H1 (cell line): ENCODE measurements around the gene CEBPG. TPM values are rescaled to one million over a fixed set of nuclear protein-coding genes. Genes with fewer than 3 reads are reported as not detected.

Experiments
- CTCF ChIA-PET: fragments of 300-600 bp; sonication (Branson Sonifier 250); formaldehyde crosslinking; loops from one replicate; lab custom pipeline; 2021; ENCODE audit not compliant: partially characterized antibody; lab: Charles Lee
- POLR2A ChIA-PET: fragments of 300-600 bp; sonication (Branson Sonifier 250); formaldehyde crosslinking; loops from one replicate; lab custom pipeline; 2021; ENCODE audit warnings: inconsistent platforms; ENCODE audit not compliant: partially characterized antibody; lab: Charles Lee
- DNase-seq, 2 experiments: peaks; one replicate each; pipeline versions ENCODE4 v3.0.0 to v3.0.0-alpha.2; 2010 to 2022; ENCODE audit warnings: low spot score in 2 of 2, low read depth in 1 of 2, mixed read lengths in 1 of 2
- FAIRE-seq: peaks from 2 replicates; lab custom pipeline; 2011; peaks lifted over from hg19 to GRCh38; lab: Jason Lieb, UNC
- H2AFZ ChIP-seq: 2 replicates; pipeline ENCODE4 v1.8.1; 2012; ENCODE audit warnings: low read length, inconsistent platforms
- H2AK5ac ChIP-seq: 2 replicates; pipeline ENCODE4 v1.6.1; 2013; ENCODE audit warnings: low read depth, low read length
- H2BK120ac ChIP-seq: replicated peaks from 2 replicates; pipeline ENCODE3; 2013; ENCODE audit warnings: low read depth, low read length, inconsistent platforms
- H2BK12ac ChIP-seq: 2 replicates; pipeline ENCODE4 v1.6.1; 2013; ENCODE audit warnings: low read depth, low read length
- H2BK15ac ChIP-seq: 2 replicates; pipeline ENCODE4 v1.6.1; 2013; ENCODE audit warnings: low read length
- H2BK20ac ChIP-seq: 2 replicates; pipeline ENCODE4 v1.6.1; 2013; ENCODE audit warnings: low read length
- H2BK5ac ChIP-seq: 2 replicates; pipeline ENCODE4 v1.6.1; 2013; ENCODE audit warnings: low read depth, low read length
- H3K14ac ChIP-seq: 2 replicates; pipeline ENCODE4 v1.6.1; 2013; ENCODE audit warnings: inconsistent platforms; ENCODE audit not compliant: insufficient read length
- H3K18ac ChIP-seq: 2 replicates; pipeline ENCODE4 v1.6.1; 2013; ENCODE audit warnings: low read length; ENCODE audit errors: extremely low read depth
- H3K23ac ChIP-seq: 2 replicates; pipeline ENCODE4 v1.6.1; 2013; ENCODE audit warnings: inconsistent platforms; ENCODE audit not compliant: insufficient read length
- H3K23me2 ChIP-seq: 2 replicates; pipeline ENCODE4 v1.6.1; 2013; ENCODE audit warnings: low read depth, low read length
- H3K27ac ChIP-seq: 2 replicates; pipeline ENCODE4 v1.6.1; 2011; ENCODE audit warnings: low read depth, low read length, inconsistent platforms
- H3K27me3 ChIP-seq, 4 experiments: replicated peaks in 1 of 4; 1 replicate in 1 of 4; 2 replicates in 3 of 4; pipeline versions ENCODE4 v1.6.1 to v1.8.1; 2011 to 2013; ENCODE audit warnings: low read length in 3 of 4, mild to moderate bottlenecking in 3 of 4, inconsistent platforms in 2 of 4, mixed read lengths in 2 of 4, moderate library complexity in 1 of 4; ENCODE audit not compliant: control insufficient read depth in 3 of 4, insufficient read depth in 3 of 4; ENCODE audit errors: extremely low read depth in 1 of 4
- H3K36me3 ChIP-seq, 4 experiments: 2 replicates each; pipeline versions ENCODE4 v1.6.1 to v1.8.1; 2011 to 2013; ENCODE audit warnings: mild to moderate bottlenecking in 4 of 4, low read length in 3 of 4, moderate library complexity in 2 of 4, control low read depth in 1 of 4, inconsistent platforms in 1 of 4; ENCODE audit not compliant: insufficient read depth in 4 of 4, control insufficient read depth in 2 of 4
- H3K4ac ChIP-seq: replicated peaks from 2 replicates; pipeline ENCODE3; 2013; ENCODE audit warnings: low read length, low read depth, mixed read lengths, inconsistent platforms; ENCODE audit not compliant: insufficient read length
- H3K4me1 ChIP-seq, 4 experiments: replicated peaks in 1 of 4; 1 replicate in 1 of 4; 2 replicates in 3 of 4; pipeline versions ENCODE4 v1.6.1 to v1.8.1; 2011 to 2013; ENCODE audit warnings: low read length in 3 of 4, inconsistent platforms in 2 of 4, mixed read lengths in 1 of 4; ENCODE audit not compliant: insufficient read depth in 4 of 4, control insufficient read depth in 3 of 4
- H3K4me2 ChIP-seq, 2 experiments: 2 replicates each; pipeline versions ENCODE4 v1.6.1 to v1.8.1; 2011 to 2013; ENCODE audit warnings: low read depth in 2 of 2, low read length in 2 of 2, control low read depth in 1 of 2, inconsistent platforms in 1 of 2, mild to moderate bottlenecking in 1 of 2; ENCODE audit not compliant: insufficient read depth in 1 of 2
- H3K4me3 ChIP-seq, 4 experiments: fragments of 200-600, 300-600 bp in 1 of 4; sonication (generic), shearing (Covaris generic), sonication (Bioruptor Twin) in 1 of 4; 2 replicates each; pipeline versions ENCODE4 v1.5.1 to v1.8.1; 2011 to 2016; ENCODE audit warnings: low read length in 4 of 4, low read depth in 3 of 4, control low read depth in 2 of 4, inconsistent platforms in 2 of 4, mild to moderate bottlenecking in 2 of 4, mixed read lengths in 1 of 4, moderate library complexity in 1 of 4; ENCODE audit not compliant: insufficient read depth in 2 of 4; ENCODE audit errors: extremely low read depth in 1 of 4
- H3K56ac ChIP-seq: replicated peaks from 2 replicates; pipeline ENCODE3; 2013; ENCODE audit warnings: low read depth, mild to moderate bottlenecking, mixed read lengths, low read length, inconsistent platforms; ENCODE audit not compliant: insufficient read length
- H3K79me1 ChIP-seq: 2 replicates; pipeline ENCODE4 v1.6.1; 2013; ENCODE audit warnings: low read depth, low read length, control low read depth
- H3K79me2 ChIP-seq, 2 experiments: 2 replicates each; pipeline versions ENCODE4 v1.6.1 to v1.8.1; 2012 to 2013; ENCODE audit warnings: low read length in 2 of 2, mild to moderate bottlenecking in 2 of 2, inconsistent platforms in 1 of 2; ENCODE audit not compliant: insufficient read depth in 2 of 2, control insufficient read depth in 1 of 2
- H3K9ac ChIP-seq, 4 experiments: replicated peaks in 1 of 4; 1 replicate in 1 of 4; 2 replicates in 3 of 4; pipeline versions ENCODE4 v1.6.1 to v1.8.1; 2011 to 2013; ENCODE audit warnings: low read depth in 3 of 4, low read length in 3 of 4, control low read depth in 2 of 4, mild to moderate bottlenecking in 2 of 4, moderate library complexity in 2 of 4, inconsistent platforms in 1 of 4; ENCODE audit errors: extremely low read depth in 1 of 4
- H3K9me3 ChIP-seq, 2 experiments: 2 replicates each; pipeline versions ENCODE4 v1.6.1 to v1.8.1; 2012 to 2013; ENCODE audit warnings: mild to moderate bottlenecking in 2 of 2, moderate library complexity in 2 of 2, control low read depth in 1 of 2, inconsistent platforms in 1 of 2, low read depth in 1 of 2, low read length in 1 of 2, mixed read lengths in 1 of 2; ENCODE audit not compliant: insufficient read depth in 2 of 2
- H4K20me1 ChIP-seq, 2 experiments: replicated peaks in 1 of 2; 2 replicates each; pipeline versions ENCODE3 to v1.8.1; 2011 to 2013; ENCODE audit warnings: inconsistent platforms in 2 of 2, low read length in 2 of 2, mild to moderate bottlenecking in 1 of 2; ENCODE audit not compliant: insufficient read depth in 2 of 2, control insufficient read depth in 1 of 2
- H4K5ac ChIP-seq: 2 replicates; pipeline ENCODE4 v1.6.1; 2013; ENCODE audit warnings: low read length, low read depth, mixed read lengths, inconsistent platforms; ENCODE audit not compliant: insufficient read length
- H4K8ac ChIP-seq: 2 replicates; pipeline ENCODE4 v1.8.0; 2013; ENCODE audit warnings: mild to moderate bottlenecking, moderate library complexity, low read length, inconsistent platforms; ENCODE audit not compliant: insufficient read depth; ENCODE audit errors: extremely low read depth
- H4K91ac ChIP-seq: replicated peaks from 2 replicates; pipeline ENCODE3; 2013; ENCODE audit warnings: low read length, mixed read lengths, inconsistent platforms; ENCODE audit not compliant: insufficient read length
- CBX5 ChIP-seq: fragments of 300-800, 300-1000 bp; sonication (generic); IDR thresholded peaks from 2 replicates; pipeline ENCODE4 v1.7.1; 2016; ENCODE audit warnings: antibody characterized with exemption, low read length, low read depth
- JUND ChIP-seq: IDR thresholded peaks from 2 replicates; pipeline ENCODE4 v1.6.1; 2011; ENCODE audit warnings: mild to moderate bottlenecking, improper control_type of control experiment, low read length
- PHF8 ChIP-seq: fragments of 200-600 bp; sonication (generic); conservative IDR thresholded peaks from 2 replicates; pipeline ENCODE4 v1.7.1; 2012; ENCODE audit warnings: low read depth, mild to moderate bottlenecking, inconsistent platforms, low read length, moderate library complexity
- RFX5 ChIP-seq: IDR thresholded peaks from 2 replicates; pipeline ENCODE4 v1.6.1; 2011; ENCODE audit warnings: low read depth, low read length, improper control_type of control experiment, borderline replicate concordance
- SUZ12 ChIP-seq: fragments of 200-600 bp; sonication (generic); IDR thresholded peaks from 2 replicates; pipeline ENCODE4 v1.6.1; 2012; ENCODE audit warnings: mild to moderate bottlenecking, inconsistent platforms, low read length, moderate library complexity, mixed read lengths
- TEAD4 ChIP-seq: IDR thresholded peaks from 2 replicates; pipeline ENCODE4 v1.6.1; 2012; ENCODE audit warnings: low read depth, low read length, inconsistent platforms, mixed read lengths
- WGBS, 2 experiments: shearing (Covaris generic) in 1 of 2; methylation state at CpG; one replicate each; pipeline versions ENCODE4 v1.1.6 to v1.1.7; 2013 to 2015; ENCODE audit warnings: low lambda C conversion rate in 2 of 2, mixed read lengths in 2 of 2, inconsistent platforms in 1 of 2, low coverage in 1 of 2, missing lambda C conversion rate in 1 of 2; ENCODE audit not compliant: insufficient replicate concordance in 2 of 2, insufficient coverage in 1 of 2, insufficient read length in 1 of 2; ENCODE audit errors: extremely low coverage in 1 of 2, missing lambda C conversion rate in 1 of 2; 5-methylcytosine and 5-hydroxymethylcytosine counted together
- polyA plus RNA-seq, 7 experiments: library from polyadenylated mRNA; depleted of rRNA in 3 of 7; stranded (reverse) in 5 of 7; unstranded in 2 of 7; fragments of >200 nt in 5 of 7; fragments of 200-250 nt in 2 of 7; gene quantifications; 1 replicate in 5 of 7; 2 replicates in 1 of 7; 4 replicates in 1 of 7; pipeline versions ENCODE4 v1.2.1 to v1.2.3, GENCODE V29; 2011 to 2013; ENCODE audit warnings: missing spikeins in 2 of 7, mixed read lengths in 2 of 7
- total RNA-seq: library from RNA; stranded (reverse); fragmentation: NEBNext Ultra II Directional; extraction: Animal tissue kit (Norgen Biotek cat#: 25700); gene quantifications from 2 replicates; pipeline ENCODE4 v1.2.1, GENCODE V29; 2021

The CEBPG gene
- total and polyA plus RNA-seq, 2 of the 8 experiments (the other 6 are each of a cell fraction or from before 2014, with no cell fraction given): 12.3 to 35.4 TPM

- Histone ChIP-seq H2BK120ac (no peak overlapping the region), H4K91ac (no peak overlapping the region), H3K4me3 (no peak overlapping the region), H2BK20ac (no peak overlapping the region), H3K23ac (no peak overlapping the region), H3K9ac (no peak overlapping the region), H3K27ac (no peak overlapping the region), H3K4me2 (no peak overlapping the region), H4K20me1 (peaks cover 8 to 18% of the 10 kb centered on the region in 2 experiments), H4K5ac (no peak overlapping the region), H3K18ac (no peak overlapping the region), H2BK12ac (no peak overlapping the region), H3K56ac (no peak overlapping the region), H3K4me1 (no peaks in the 10 kb centered on the region; a peak in 1 of 7 replicates), H2AFZ (no peak overlapping the region), H3K9me3 (no peaks in the 10 kb centered on the region), H3K27me3 (no peaks in the 10 kb centered on the region), H2BK5ac (no peak overlapping the region), H3K14ac (no peak overlapping the region), H2BK15ac (no peak overlapping the region), H4K8ac (no peak overlapping the region)
- DNase-seq: no peak
- POLR2A ChIA-PET: interaction anchor here (1.1 to 10.4 kb wide), 6 partner anchors 8 to 15 kb away, joined by 3 to 87 read pairs (median 6); partner anchors contain the start of gene CEBPG
- WGBS, 2 experiments: 92% methylated on average over 38 of the region's 39 CpGs; no CpG with 5 or more reads in 1 of the 2 experiments
- no peak for TF ChIP-seq CBX5
- no peak for TF ChIP-seq JUND
- no peak for TF ChIP-seq TEAD4
- TF ChIP-seq PHF8: no peak
- no peak for TF ChIP-seq RFX5
- TF ChIP-seq SUZ12: no peak
- TF ChIP-seq, all 59 proteins: peak for 0
- no peak for FAIRE-seq
- Histone ChIP-seq H3K4ac (no peak overlapping the region), H3K36me3 (peaks cover 0 to 3% (median 0%) of the 10 kb centered on the region in 4 experiments; a peak in 1 of 8 replicates), H3K79me1 (peaks cover 12% of the 10 kb centered on the region), H3K79me2 (peaks cover 0 to 31% of the 10 kb centered on the region in 2 experiments; a peak in 2 of 4 replicates), H3K23me2 (no peaks in the 10 kb centered on the region), H2AK5ac (no peak overlapping the region)
- CTCF ChIA-PET: interaction anchor here (0.8 to 1.9 kb wide), 12 partner anchors 8 to 380 kb away, joined by 3 to 19 read pairs (median 3); no protein-coding TSS in a partner anchor
These were observed 14.1 kb downstream of the CEBPG start for GRCh38 chr19:33387351-33388230.
